ENCODE measurements around the gene KCNK18. TPM values are rescaled to one million over a fixed set of nuclear protein-coding genes. Genes with fewer than 3 reads are reported as not detected.

KCNK18 gene
- total and polyA plus RNA-seq, 4 donors, result 4.0 TPM; not detected in 3

DNA sequence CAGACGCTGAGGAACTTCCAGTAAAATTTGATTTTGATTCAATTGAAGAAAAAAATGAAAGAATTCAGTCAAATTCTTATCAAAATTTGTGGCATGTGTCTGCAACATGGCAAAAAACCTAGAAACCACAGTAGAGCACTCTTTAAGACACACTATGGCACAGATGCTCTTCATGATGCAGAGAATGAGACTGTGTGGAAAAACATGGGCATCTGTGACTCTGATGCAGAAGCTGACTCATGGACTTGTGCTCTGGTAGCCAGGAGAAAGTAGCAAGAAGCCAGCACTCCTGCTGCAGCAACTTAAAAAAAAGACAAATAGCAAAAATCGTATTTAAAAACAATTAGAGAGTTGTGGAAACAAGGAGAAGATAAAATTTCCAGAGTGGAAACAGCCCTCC lies 8.9 kb upstream of the KCNK18 start:
- H3K27ac ChIP-seq (ENCODE audit: low read depth, low read length), result no peak overlapping the region
- peaks cover 2% of the 10 kb centered on the region for H3K27me3 ChIP-seq (ENCODE audit: control insufficient read depth, insufficient read depth, low read length)
- WGBS (ENCODE audit: insufficient coverage), result no CpG with 5 or more reads among the region's 2 CpGs
- H3K4me1 ChIP-seq (ENCODE audit: control insufficient read depth, insufficient read depth, low read length), result no peaks in the 10 kb centered on the region
- H3K4me3 ChIP-seq (ENCODE audit: low read depth, low read length), result no peak overlapping the region
- peak in 1 of 6 donors; percentile 16 for DNase-seq (ENCODE audit: low read depth in 4 of 6, low spot score in 6 of 6)
- H3K9me3 ChIP-seq (ENCODE audit: control insufficient read depth, insufficient read depth, low read length), result no peaks in the 10 kb centered on the region
- H3K36me3 ChIP-seq (ENCODE audit: control insufficient read depth, insufficient read depth, low read length), result no peaks in the 10 kb centered on the region

- Histone ChIP-seq H3K36me3 (ENCODE audit: control insufficient read depth, insufficient read depth, low read length) (no peaks in the 10 kb centered on the region), H3K4me1 (ENCODE audit: control insufficient read depth, insufficient read depth, low read length) (no peaks in the 10 kb centered on the region), H3K4me3 (ENCODE audit: low read depth, low read length) (no peak overlapping the region), H3K9me3 (ENCODE audit: control insufficient read depth, insufficient read depth, low read length) (no peaks in the 10 kb centered on the region), H3K27ac (ENCODE audit: low read depth, low read length) (no peak overlapping the region), H3K27me3 (ENCODE audit: control insufficient read depth, insufficient read depth, low read length) (no peaks in the 10 kb centered on the region)
- no peak for DNase-seq (ENCODE audit: low read depth in 4 of 6, low spot score in 6 of 6)
- no CpG with 5 or more reads among the region's 1 CpG for WGBS (ENCODE audit: insufficient coverage)
Observed at GRCh38 chr10:117189557-117189956, 7.7 kb upstream of the KCNK18 start.

DNA sequence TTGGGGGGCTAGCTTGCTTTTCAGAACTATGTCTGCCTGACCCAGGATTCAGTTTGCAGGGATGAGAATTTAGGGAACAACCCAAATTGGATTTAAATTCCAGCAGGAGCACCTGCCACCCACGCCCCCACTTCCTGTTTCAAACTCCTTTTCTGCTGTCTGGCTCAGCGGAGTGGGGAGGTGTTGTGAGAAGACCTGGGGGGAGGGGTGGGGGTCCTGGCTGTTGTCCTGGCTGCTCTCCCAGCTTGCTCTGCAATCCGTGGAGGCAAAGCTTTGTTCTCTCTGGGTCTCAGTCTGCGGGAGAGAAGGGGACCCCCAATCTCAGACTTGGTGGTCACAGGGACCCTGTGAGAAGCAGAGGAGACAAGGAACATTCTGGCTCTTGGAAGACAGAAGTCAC lies 799 bp downstream of the KCNK18 start:
- H3K4me3 ChIP-seq (ENCODE audit: low read depth, low read length), result no peak overlapping the region
- H3K27me3 ChIP-seq (ENCODE audit: control insufficient read depth, insufficient read depth, low read length), result no peaks in the 10 kb centered on the region
- H3K4me1 ChIP-seq (ENCODE audit: control insufficient read depth, insufficient read depth, low read length), result no peaks in the 10 kb centered on the region
- no peaks in the 10 kb centered on the region for H3K36me3 ChIP-seq (ENCODE audit: control insufficient read depth, insufficient read depth, low read length)
- H3K27ac ChIP-seq (ENCODE audit: low read depth, low read length), result no peak overlapping the region
- no peak for DNase-seq (ENCODE audit: low read depth in 4 of 6, low spot score in 6 of 6)
- H3K9me3 ChIP-seq (ENCODE audit: control insufficient read depth, insufficient read depth, low read length), result no peaks in the 10 kb centered on the region
- WGBS (ENCODE audit: insufficient coverage), result 18% methylated on average over 3 of the region's 4 CpGs

DNA sequence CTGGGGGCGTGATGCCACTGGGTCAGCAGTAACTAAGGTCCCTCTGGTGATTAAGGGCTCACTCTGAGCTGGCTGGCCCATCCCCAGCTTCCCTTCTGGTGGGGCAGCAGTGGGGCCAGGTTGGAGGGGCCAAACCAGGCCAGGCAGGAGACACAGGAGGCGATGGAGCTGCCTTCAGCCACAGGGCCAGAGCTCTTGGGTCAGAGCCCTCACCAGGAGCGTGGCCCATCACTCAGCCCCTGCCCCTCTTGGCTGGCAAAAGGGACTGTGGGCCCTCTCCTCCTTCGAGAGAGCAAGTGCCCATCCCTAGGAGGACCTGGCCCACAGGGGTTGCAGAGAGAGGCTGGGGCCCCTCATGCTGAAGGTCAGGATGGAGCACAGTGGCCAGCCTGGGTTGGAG lies 4.5 kb downstream of the KCNK18 start:
- Histone ChIP-seq H3K4me3 (ENCODE audit: low read depth, low read length) (no peak overlapping the region), H3K27me3 (ENCODE audit: control insufficient read depth, insufficient read depth, low read length) (no peaks in the 10 kb centered on the region), H3K4me1 (ENCODE audit: control insufficient read depth, insufficient read depth, low read length) (no peaks in the 10 kb centered on the region), H3K9me3 (ENCODE audit: control insufficient read depth, insufficient read depth, low read length) (no peaks in the 10 kb centered on the region), H3K36me3 (ENCODE audit: control insufficient read depth, insufficient read depth, low read length) (no peaks in the 10 kb centered on the region), H3K27ac (ENCODE audit: low read depth, low read length) (no peak overlapping the region)
- DNase-seq (ENCODE audit: low read depth in 4 of 6, low spot score in 6 of 6), result no peak
- WGBS (ENCODE audit: insufficient coverage), result 92% methylated on average over 4 of the region's 4 CpGs

- Histone ChIP-seq H3K4me1 (ENCODE audit: control insufficient read depth, insufficient read depth, low read length) (no peaks in the 10 kb centered on the region), H3K4me3 (ENCODE audit: low read depth, low read length) (no peak overlapping the region), H3K27ac (ENCODE audit: low read depth, low read length) (no peak overlapping the region), H3K9me3 (ENCODE audit: control insufficient read depth, insufficient read depth, low read length) (no peaks in the 10 kb centered on the region), H3K27me3 (ENCODE audit: control insufficient read depth, insufficient read depth, low read length) (no peaks in the 10 kb centered on the region), H3K36me3 (ENCODE audit: control insufficient read depth, insufficient read depth, low read length) (no peaks in the 10 kb centered on the region)
- 100% methylated on average over 1 of the region's 2 CpGs for WGBS (ENCODE audit: insufficient coverage)
- DNase-seq (ENCODE audit: low read depth in 4 of 6, low spot score in 6 of 6), result no peak
Observed at GRCh38 chr10:117204316-117204715, 7.0 kb downstream of the KCNK18 start.

DNA sequence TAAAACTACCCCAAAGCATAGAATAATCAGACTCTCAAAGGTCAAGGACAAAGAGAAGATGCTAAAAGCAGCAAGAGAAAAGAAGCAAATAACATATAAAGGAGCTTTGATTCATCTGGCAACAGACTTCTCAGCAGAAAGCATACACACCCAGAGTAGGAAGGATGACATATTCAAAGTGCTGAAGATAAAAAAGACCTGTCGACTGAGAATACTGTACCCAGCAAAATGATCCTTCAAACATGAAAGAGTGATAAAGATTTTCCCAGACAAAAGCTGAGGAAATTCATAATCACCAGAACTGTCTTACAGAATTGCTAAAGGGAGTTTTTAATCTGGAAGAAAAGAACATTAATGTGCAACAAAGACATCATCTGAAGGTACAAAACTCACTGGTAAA lies 14.9 kb downstream of the KCNK18 start:
- Histone ChIP-seq H3K4me1 (ENCODE audit: control insufficient read depth, insufficient read depth, low read length) (peaks cover 11% of the 10 kb centered on the region), H3K9me3 (ENCODE audit: control insufficient read depth, insufficient read depth, low read length) (peaks cover 9% of the 10 kb centered on the region), H3K36me3 (ENCODE audit: control insufficient read depth, insufficient read depth, low read length) (no peaks in the 10 kb centered on the region), H3K27me3 (ENCODE audit: control insufficient read depth, insufficient read depth, low read length) (peaks cover 28% of the 10 kb centered on the region), H3K4me3 (ENCODE audit: low read depth, low read length) (no peak overlapping the region), H3K27ac (ENCODE audit: low read depth, low read length) (no peak overlapping the region)
- no CpG with 5 or more reads among the region's 1 CpG for WGBS (ENCODE audit: insufficient coverage)
- DNase-seq (ENCODE audit: low read depth in 4 of 6, low spot score in 6 of 6), result no peak

GRCh38 chr10:117214401-117214800 lies 17.1 kb downstream of the KCNK18 start:
- Histone ChIP-seq H3K27ac (ENCODE audit: low read depth, low read length) (no peak overlapping the region), H3K9me3 (ENCODE audit: control insufficient read depth, insufficient read depth, low read length) (peaks cover 9% of the 10 kb centered on the region), H3K4me3 (ENCODE audit: low read depth, low read length) (no peak overlapping the region), H3K4me1 (ENCODE audit: control insufficient read depth, insufficient read depth, low read length) (peaks cover 19% of the 10 kb centered on the region), H3K27me3 (ENCODE audit: control insufficient read depth, insufficient read depth, low read length) (peaks cover 37% of the 10 kb centered on the region), H3K36me3 (ENCODE audit: control insufficient read depth, insufficient read depth, low read length) (no peaks in the 10 kb centered on the region)
- 57% methylated on average over 1 of the region's 1 CpG for WGBS (ENCODE audit: insufficient coverage)
- DNase-seq (ENCODE audit: low read depth in 4 of 6, low spot score in 6 of 6), result no peak

- 68% methylated on average over 2 of the region's 2 CpGs for WGBS (ENCODE audit: insufficient coverage)
- DNase-seq (ENCODE audit: low read depth in 4 of 6, low spot score in 6 of 6), result no peak
- H3K9me3 ChIP-seq (ENCODE audit: control insufficient read depth, insufficient read depth, low read length), result peaks cover 9% of the 10 kb centered on the region
Observed at GRCh38 chr10:117215079-117215478, 17.8 kb downstream of the KCNK18 start.

GRCh38 chr10:117216028-117216427 lies 18.7 kb downstream of the KCNK18 start:
- H3K4me3 ChIP-seq (ENCODE audit: low read depth, low read length), result no peak overlapping the region
- peaks cover 36% of the 10 kb centered on the region for H3K27me3 ChIP-seq (ENCODE audit: control insufficient read depth, insufficient read depth, low read length)
- 57% methylated on average over 13 of the region's 15 CpGs for WGBS (ENCODE audit: insufficient coverage)
- no peak for DNase-seq (ENCODE audit: low read depth in 4 of 6, low spot score in 6 of 6)
- peaks cover 9% of the 10 kb centered on the region for H3K9me3 ChIP-seq (ENCODE audit: control insufficient read depth, insufficient read depth, low read length)
- no peaks in the 10 kb centered on the region for H3K36me3 ChIP-seq (ENCODE audit: control insufficient read depth, insufficient read depth, low read length)
- no peak overlapping the region for H3K27ac ChIP-seq (ENCODE audit: low read depth, low read length)
- peaks cover 19% of the 10 kb centered on the region for H3K4me1 ChIP-seq (ENCODE audit: control insufficient read depth, insufficient read depth, low read length)

More at GRCh38 chr10:117215079-117215478, 17.8 kb downstream of the KCNK18 start:
- H3K4me3 ChIP-seq (ENCODE audit: low read depth, low read length), result no peak overlapping the region
- no peak overlapping the region for H3K27ac ChIP-seq (ENCODE audit: low read depth, low read length)
- peaks cover 35% of the 10 kb centered on the region for H3K27me3 ChIP-seq (ENCODE audit: control insufficient read depth, insufficient read depth, low read length)
- H3K4me1 ChIP-seq (ENCODE audit: control insufficient read depth, insufficient read depth, low read length), result peaks cover 19% of the 10 kb centered on the region
- H3K36me3 ChIP-seq (ENCODE audit: control insufficient read depth, insufficient read depth, low read length), result no peaks in the 10 kb centered on the region

- H3K9me3 ChIP-seq (ENCODE audit: control insufficient read depth, insufficient read depth, low read length), result peaks cover 9% of the 10 kb centered on the region
- DNase-seq (ENCODE audit: low read depth in 4 of 6, low spot score in 6 of 6), result peak; percentile 43 to 90 (median 56)
- H3K36me3 ChIP-seq (ENCODE audit: control insufficient read depth, insufficient read depth, low read length), result no peaks in the 10 kb centered on the region
- WGBS (ENCODE audit: insufficient coverage), result under 1% methylated on average over 52 of the region's 52 CpGs
- peak overlapping the region; percentile 36 for H3K4me3 ChIP-seq (ENCODE audit: low read depth, low read length)
- H3K27ac ChIP-seq (ENCODE audit: low read depth, low read length), result no peak overlapping the region
- H3K27me3 ChIP-seq (ENCODE audit: control insufficient read depth, insufficient read depth, low read length), result peaks cover 37% of the 10 kb centered on the region
- peaks cover 23% of the 10 kb centered on the region for H3K4me1 ChIP-seq (ENCODE audit: control insufficient read depth, insufficient read depth, low read length)
Observed at GRCh38 chr10:117216611-117217195, 19.4 kb downstream of the KCNK18 start.
